Measurements from ENCODE around the gene ZSCAN22.

DNA sequence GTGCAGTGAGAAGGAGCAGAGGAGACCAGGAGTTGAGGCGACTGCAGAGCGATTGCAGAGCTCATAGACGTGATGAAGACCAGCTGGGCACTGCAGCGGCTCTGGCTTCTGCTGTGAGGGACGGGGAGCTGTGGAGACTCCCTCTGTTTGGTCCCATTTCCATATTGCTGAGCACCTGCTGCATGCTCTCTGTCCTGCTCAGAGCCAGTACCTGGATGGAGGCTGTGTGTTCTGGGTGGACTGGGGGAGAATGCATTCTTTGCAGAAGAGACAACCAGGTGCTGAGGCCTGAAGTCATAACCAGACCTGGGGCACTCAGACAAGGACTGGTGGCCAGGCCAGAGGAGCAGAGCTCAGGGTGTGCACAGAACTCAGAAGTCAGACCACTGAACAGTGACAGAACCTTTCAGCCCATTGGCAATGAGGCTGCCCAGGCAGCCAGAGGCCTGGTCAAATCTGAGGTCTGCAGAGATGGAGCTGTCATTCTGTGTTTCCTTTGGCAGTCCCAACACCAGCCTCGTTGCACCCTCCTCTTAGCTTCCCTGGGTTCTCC is 27.8 kb downstream of the ZSCAN22 start:
- TF ChIP-seq, protein P1, sequence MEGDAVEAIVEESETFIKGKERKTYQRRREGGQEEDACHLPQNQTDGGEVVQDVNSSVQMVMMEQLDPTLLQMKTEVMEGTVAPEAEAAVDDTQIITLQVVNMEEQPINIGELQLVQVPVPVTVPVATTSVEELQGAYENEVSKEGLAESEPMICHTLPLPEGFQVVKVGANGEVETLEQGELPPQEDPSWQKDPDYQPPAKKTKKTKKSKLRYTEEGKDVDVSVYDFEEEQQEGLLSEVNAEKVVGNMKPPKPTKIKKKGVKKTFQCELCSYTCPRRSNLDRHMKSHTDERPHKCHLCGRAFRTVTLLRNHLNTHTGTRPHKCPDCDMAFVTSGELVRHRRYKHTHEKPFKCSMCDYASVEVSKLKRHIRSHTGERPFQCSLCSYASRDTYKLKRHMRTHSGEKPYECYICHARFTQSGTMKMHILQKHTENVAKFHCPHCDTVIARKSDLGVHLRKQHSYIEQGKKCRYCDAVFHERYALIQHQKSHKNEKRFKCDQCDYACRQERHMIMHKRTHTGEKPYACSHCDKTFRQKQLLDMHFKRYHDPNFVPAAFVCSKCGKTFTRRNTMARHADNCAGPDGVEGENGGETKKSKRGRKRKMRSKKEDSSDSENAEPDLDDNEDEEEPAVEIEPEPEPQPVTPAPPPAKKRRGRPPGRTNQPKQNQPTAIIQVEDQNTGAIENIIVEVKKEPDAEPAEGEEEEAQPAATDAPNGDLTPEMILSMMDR (conservative IDR thresholded peaks at IDR 0.05; ENCODE audit: low read depth, low read length): no peak
- TF ChIP-seq EZH2 (IDR thresholded peaks at IDR 0.05; ENCODE audit: borderline replicate concordance, low read depth, low read length, poor library complexity, severe bottlenecking): no peak

All from A673 (cell line).